NCI-H1436 (cell line): ENCODE results near the gene PKD1L1.

Source experiments
- DNase-seq: peaks from one replicate; lab custom pipeline; 2025; lab: John Stamatoyannopoulos, UW

PKD1L1 gene

DNA sequence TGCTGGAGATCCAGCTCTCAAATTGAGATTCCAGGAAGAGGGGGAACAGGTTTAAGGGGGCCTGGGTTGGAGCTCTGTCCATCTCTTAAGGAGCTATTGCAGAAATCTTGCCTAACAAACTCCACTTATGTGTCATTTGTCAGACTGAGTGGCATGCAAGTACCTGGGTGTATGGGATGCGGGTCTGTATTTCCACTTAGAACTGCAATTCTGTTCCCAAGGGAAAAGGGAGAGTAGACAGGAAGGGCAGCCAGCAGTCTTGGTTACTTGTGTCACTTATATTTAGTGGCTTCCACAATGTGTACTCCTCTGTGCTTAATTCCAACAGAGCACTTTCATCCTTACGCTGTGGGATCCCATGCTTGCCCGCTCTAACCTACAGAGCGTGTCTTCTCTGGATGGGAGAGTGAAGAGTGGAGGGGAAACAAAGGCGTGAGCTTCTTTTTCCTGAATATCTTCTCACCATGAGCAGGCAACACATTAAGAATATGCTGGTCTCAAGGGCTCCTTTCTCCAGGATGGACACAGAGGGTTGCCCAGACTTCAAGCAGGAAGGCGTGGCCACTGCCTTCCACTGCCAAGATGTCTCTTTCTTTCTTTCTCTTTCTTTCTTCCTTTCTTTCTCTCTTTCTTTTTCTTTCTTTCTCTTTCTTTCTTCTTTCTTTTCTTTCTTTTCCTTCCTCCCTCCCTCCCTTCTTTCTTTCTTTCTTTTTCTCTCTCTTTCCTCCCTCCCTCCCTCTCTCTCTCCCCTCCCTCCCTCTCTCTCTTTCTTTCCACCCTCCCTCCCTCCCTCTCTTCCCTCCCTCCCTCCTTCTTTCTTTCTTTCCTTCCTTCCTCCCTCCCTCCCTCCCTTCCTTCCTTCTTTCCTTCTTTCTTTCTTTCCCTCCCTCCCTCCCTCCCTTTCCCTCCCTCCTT is 212.6 kb downstream of the PKD1L1 start:
- no peak for DNase-seq

DNA sequence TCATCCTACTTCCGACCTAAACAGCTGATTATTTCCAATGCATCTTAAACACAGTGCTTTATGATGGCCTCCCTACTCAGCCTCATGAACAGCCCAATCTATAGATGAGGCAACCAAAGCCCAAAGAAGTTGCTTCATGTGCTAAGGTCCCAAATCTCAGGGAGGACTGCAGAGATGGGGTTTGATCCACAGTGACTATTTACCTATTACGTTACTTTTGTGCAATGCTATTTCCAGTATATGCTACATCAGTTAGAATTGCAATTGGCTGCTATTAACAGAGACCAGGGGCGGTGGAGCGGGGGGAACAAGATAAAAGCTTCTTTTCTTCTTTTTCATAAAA is 213.3 kb downstream of the PKD1L1 start:
- DNase-seq = no peak

DNA sequence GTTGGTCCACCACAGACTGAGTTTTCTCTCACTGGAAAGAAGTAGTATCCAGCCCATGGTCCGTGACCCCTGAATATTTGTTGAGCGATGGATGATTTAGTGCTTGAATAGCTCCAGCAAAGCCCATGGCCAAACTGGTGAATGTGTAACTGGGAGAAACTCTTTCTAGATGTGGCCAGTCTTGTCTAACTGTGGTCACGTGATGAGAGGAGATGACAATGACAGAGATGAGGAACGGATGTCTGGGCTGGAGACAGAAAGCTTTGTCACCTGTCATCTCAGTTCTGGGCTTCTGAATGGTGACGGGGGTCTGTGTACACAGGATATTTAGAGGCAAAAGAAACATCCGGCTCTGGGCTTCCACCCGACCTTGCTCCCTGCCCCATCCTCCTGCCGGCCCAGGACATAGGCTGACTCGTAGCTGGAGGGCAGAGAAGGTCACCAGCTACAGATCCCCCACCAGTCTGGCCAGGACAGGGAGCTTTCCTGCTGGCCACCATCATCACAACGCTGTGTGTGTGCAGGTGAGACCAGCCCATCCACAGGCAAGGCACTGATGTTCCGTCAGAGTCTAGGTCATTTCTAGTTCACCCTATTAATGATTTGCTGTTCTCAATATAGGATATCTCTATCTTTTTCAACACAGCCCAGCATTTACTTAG is 213.8 kb downstream of the PKD1L1 start:
- no peak for DNase-seq

DNA sequence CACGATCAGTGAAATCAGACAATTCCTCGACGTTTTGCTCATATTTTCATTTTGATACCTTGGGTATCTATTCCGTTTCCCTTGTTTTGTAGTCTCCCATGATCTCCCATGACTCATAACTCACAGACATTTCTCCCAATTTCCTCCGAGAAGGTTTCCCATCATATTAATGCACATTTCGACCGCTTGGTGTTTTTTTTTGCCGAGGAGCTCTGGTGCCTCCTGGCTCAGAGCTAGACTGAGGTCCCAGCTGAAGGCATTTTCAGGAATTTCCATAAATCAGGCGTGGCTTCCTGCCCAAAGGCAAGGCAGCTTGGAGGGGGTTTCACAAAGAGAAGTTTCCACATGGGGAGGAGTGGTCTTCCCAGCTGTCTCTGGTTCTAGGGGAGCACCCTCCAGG is 218.1 kb downstream of the PKD1L1 start:
- DNase-seq = no peak

DNA sequence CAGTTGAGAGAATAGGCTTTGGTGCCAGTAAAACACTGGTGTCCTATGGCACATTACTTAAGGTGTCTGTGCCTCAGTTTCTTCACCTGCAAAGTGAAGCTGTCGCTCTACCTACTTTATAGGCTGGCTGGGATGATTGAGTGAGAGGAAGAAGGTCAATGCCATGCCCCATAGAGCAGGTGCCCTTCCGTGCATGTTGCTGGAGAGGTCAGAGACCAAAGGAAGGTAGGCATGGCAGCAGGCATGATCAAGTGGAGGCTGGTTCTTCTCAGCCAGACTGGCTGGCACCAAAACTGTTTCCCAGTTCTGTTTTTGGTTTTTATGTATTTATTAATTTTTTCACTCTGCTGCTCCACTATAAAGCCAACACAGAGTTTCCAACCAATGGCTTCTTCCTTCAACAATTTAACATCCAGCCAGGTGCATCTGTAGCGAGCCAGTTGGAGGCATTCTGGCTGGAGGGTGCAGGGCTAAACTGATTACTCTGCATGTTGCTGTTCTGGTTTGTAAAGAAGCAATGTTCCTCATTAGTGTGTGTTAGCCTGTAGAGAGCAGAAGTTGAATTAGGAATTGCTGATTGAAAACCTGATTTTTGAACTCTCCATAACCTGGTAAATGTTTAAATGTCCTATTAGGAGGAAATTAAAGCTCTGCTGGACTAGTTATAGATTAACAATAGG is 222.1 kb downstream of the PKD1L1 start:
- no peak for DNase-seq

DNA sequence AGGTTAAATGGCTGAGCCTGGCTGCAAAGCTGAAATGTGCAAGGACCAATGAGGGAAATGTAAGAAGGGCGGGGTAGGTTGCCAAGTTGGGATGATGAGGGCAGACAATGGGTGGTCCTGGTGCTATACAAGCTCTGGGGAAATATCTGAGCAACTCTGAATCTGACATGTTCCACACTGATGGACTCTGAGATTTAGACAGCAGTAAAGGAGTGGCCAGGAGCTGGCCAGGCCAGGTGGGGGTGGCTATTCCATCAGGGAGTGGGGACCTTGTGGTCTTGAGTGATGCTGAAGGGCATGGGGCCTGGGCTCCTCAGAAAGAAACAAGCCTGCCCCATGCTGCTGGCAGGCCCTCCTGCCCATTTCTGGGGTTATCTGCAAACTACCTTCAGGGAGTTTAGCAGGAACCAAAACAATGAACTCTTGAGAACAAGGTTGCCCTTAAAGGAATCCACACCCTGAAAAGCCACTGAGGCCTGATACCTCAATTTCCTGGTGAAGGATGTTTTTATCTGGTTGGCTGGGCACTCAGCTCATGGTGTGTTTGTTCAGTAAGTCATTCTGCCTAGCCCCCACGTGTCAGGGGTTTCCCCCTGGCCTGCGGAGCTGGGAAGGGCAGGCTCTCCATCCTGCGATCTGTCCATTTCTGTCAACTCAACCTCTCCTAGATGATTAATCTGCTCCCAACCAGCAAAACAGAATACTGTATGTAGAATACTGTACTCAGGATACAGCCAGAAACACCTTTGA is 223.1 kb downstream of the PKD1L1 start:
- DNase-seq = no peak
